Activated CD4-positive, alpha-beta T cell treated with anti-CD3 and anti-CD28 coated beads, Interleukin-2, amount 10 ng/mL, durations not matched to agents 24 days and 14 days (primary cell): Measurements from ENCODE around the gene CES2. TPM values are rescaled to one million over a fixed set of nuclear protein-coding genes. Genes with fewer than 3 reads are reported as not detected.
"Not testable (repeated sequence)": the region's sequence is repeated elsewhere in the genome, so short reads cannot be mapped to it uniquely, and the experiment has no call there.

Experiments used
- DNase-seq: peaks from one replicate; pipeline ENCODE4 v3.0.0; 2022
- H3K27ac Mint-ChIP-seq: one replicate; pipeline ENCODE4 v1.8.0; 2022; ENCODE audit warnings: mild to moderate bottlenecking, mixed read lengths
- H3K27me3 Mint-ChIP-seq: one replicate; pipeline ENCODE4 v1.8.0; 2022; ENCODE audit warnings: mixed read lengths
- H3K36me3 Mint-ChIP-seq: one replicate; pipeline ENCODE4 v1.8.0; 2022; ENCODE audit warnings: low read depth, mild to moderate bottlenecking, mixed read lengths
- H3K4me1 Mint-ChIP-seq: one replicate; pipeline ENCODE4 v1.8.0; 2021; ENCODE audit warnings: mixed read lengths
- H3K4me3 Mint-ChIP-seq: one replicate; pipeline ENCODE4 v1.8.0; 2022; ENCODE audit warnings: mild to moderate bottlenecking, moderate library complexity, mixed read lengths
- H3K9me3 Mint-ChIP-seq: one replicate; pipeline ENCODE4 v1.8.0; 2021; ENCODE audit warnings: mixed read lengths
- intact Hi-C: fragments of 100-400 bp; cut with micrococcal nuclease; formaldehyde crosslinking; loops from one replicate; pipeline ENCODE4 v1.15.1; 2023
- total RNA-seq: library from RNA; stranded (reverse); gene quantifications from 2 replicates; pipeline ENCODE4 v1.2.3, GENCODE V29; 2022

CES2 gene
- total RNA-seq, 1 donor from 2014 or later = 33.6 TPM

GRCh38 chr16:66927918-66928649 lies 7.2 kb upstream of the CES2 start:
- H3K9me3 Mint-ChIP-seq = no peaks in the 10 kb centered on the region
- intact Hi-C loops = loop anchor here (1.0 to 5.0 kb wide), 2 partner anchors 33 to 46 kb away; partner anchors contain the start of gene PDP2
- H3K4me3 Mint-ChIP-seq = no peak overlapping the region
- DNase-seq = no peak
- peaks cover 16% of the 10 kb centered on the region for H3K36me3 Mint-ChIP-seq
- peak overlapping the region; percentile 76 for H3K27ac Mint-ChIP-seq
- H3K27me3 Mint-ChIP-seq = peaks cover 26% of the 10 kb centered on the region
- H3K4me1 Mint-ChIP-seq = peaks cover 38% of the 10 kb centered on the region

- H3K36me3 Mint-ChIP-seq = peaks cover 24% of the 10 kb centered on the region
- H3K9me3 Mint-ChIP-seq = no peaks in the 10 kb centered on the region
- peak overlapping the region; percentile 29 for H3K27ac Mint-ChIP-seq
- intact Hi-C loops = loop anchor here (1.0 to 5.0 kb wide), 2 partner anchors 34 to 47 kb away; partner anchors contain the start of gene PDP2
- peak; percentile 81 for DNase-seq
- H3K4me1 Mint-ChIP-seq = peaks cover 41% of the 10 kb centered on the region
- H3K27me3 Mint-ChIP-seq = peaks cover 19% of the 10 kb centered on the region
- no peak overlapping the region for H3K4me3 Mint-ChIP-seq
Measured at GRCh38 chr16:66928702-66929388, 6.5 kb upstream of the CES2 start.

- DNase-seq = no peak
- peaks cover 12% of the 10 kb centered on the region for H3K27me3 Mint-ChIP-seq
- H3K36me3 Mint-ChIP-seq = peaks cover 27% of the 10 kb centered on the region
- intact Hi-C loops = no loop called here
- no peaks in the 10 kb centered on the region for H3K9me3 Mint-ChIP-seq
- peak overlapping the region; percentile 6 for H3K27ac Mint-ChIP-seq
- peaks cover 44% of the 10 kb centered on the region for H3K4me1 Mint-ChIP-seq
- no peak overlapping the region for H3K4me3 Mint-ChIP-seq
Measured at GRCh38 chr16:66930189-66930588, 5.1 kb upstream of the CES2 start.

GRCh38 chr16:66931665-66932064 lies 3.7 kb upstream of the CES2 start:
- H3K27me3 Mint-ChIP-seq = no peaks in the 10 kb centered on the region
- peaks cover 48% of the 10 kb centered on the region for H3K4me1 Mint-ChIP-seq
- intact Hi-C loops = no loop called here
- no peak for DNase-seq
- no peaks in the 10 kb centered on the region for H3K9me3 Mint-ChIP-seq
- H3K36me3 Mint-ChIP-seq = peaks cover 32% of the 10 kb centered on the region
- H3K4me3 Mint-ChIP-seq = peak overlapping the region; percentile 69
- H3K27ac Mint-ChIP-seq = no peak overlapping the region

- H3K27ac Mint-ChIP-seq = peak overlapping the region; percentile 34
- H3K36me3 Mint-ChIP-seq = peaks cover 33% of the 10 kb centered on the region
- peaks cover 50% of the 10 kb centered on the region for H3K4me1 Mint-ChIP-seq
- intact Hi-C loops = no loop called here
- H3K9me3 Mint-ChIP-seq = no peaks in the 10 kb centered on the region
- peak overlapping the region; percentile 99 for H3K4me3 Mint-ChIP-seq
- no peaks in the 10 kb centered on the region for H3K27me3 Mint-ChIP-seq
- DNase-seq = no peak
Measured at GRCh38 chr16:66932076-66932475, 3.2 kb upstream of the CES2 start.

GRCh38 chr16:66933776-66934137 lies 1.6 kb upstream of the CES2 start:
- peaks cover 40% of the 10 kb centered on the region for H3K36me3 Mint-ChIP-seq
- peak overlapping the region; percentile 99 for H3K4me3 Mint-ChIP-seq
- intact Hi-C loops = loop anchor here (2.0 kb wide), 1 partner anchor 103 kb away; the partner anchor contains the start of gene NAE1
- peak overlapping the region; percentile 98 for H3K27ac Mint-ChIP-seq
- H3K4me1 Mint-ChIP-seq = peaks cover 43% of the 10 kb centered on the region
- no peaks in the 10 kb centered on the region for H3K27me3 Mint-ChIP-seq
- DNase-seq = no peak
- H3K9me3 Mint-ChIP-seq = no peaks in the 10 kb centered on the region

- Mint-ChIP-seq H3K4me1 (peaks cover 43% of the 10 kb centered on the region), H3K36me3 (peaks cover 43% of the 10 kb centered on the region), H3K9me3 (no peaks in the 10 kb centered on the region), H3K27ac (peak within 1 kb of the TSS; percentile 98), H3K27me3 (no peaks in the 10 kb centered on the region), H3K4me3 (peak within 1 kb of the TSS; percentile 99)
- intact Hi-C loops = loop anchor here (2.0 kb wide), 1 partner anchor 103 kb away; the partner anchor contains the start of gene NAE1
- peak; percentile 98 for DNase-seq
Measured at GRCh38 chr16:66934138-66934838, 1.0 kb upstream of the CES2 start, which contains the start of gene CIAO2B. TSS of gene CIAO2B (minus strand) at chr16:66934402. CDS start at chr16:66934364, 38 bp downstream.

- peak overlapping the region; percentile 99 for H3K4me3 Mint-ChIP-seq
- intact Hi-C loops = loop anchor here (2.0 kb wide), 1 partner anchor 104 kb away; the partner anchor contains the start of gene NAE1
- H3K9me3 Mint-ChIP-seq, H3K27me3 Mint-ChIP-seq, DNase-seq: not testable (repeated sequence)
- peak overlapping the region; percentile 98 for H3K27ac Mint-ChIP-seq
- H3K36me3 Mint-ChIP-seq = peaks cover 45% of the 10 kb centered on the region
- H3K4me1 Mint-ChIP-seq = peaks cover 43% of the 10 kb centered on the region
Measured at GRCh38 chr16:66934839-66935313, 440 bp upstream of the CES2 start.

- intact Hi-C loops = no loop called here
- no peak for DNase-seq
- H3K36me3 Mint-ChIP-seq = peaks cover 47% of the 10 kb centered on the region
- peaks cover 43% of the 10 kb centered on the region for H3K4me1 Mint-ChIP-seq
- peak overlapping the region; percentile 53 for H3K27ac Mint-ChIP-seq
- H3K9me3 Mint-ChIP-seq = no peaks in the 10 kb centered on the region
- no peaks in the 10 kb centered on the region for H3K27me3 Mint-ChIP-seq
- peak overlapping the region; percentile 99 for H3K4me3 Mint-ChIP-seq
Measured at GRCh38 chr16:66936462-66936861, 1.1 kb downstream of the CES2 start.

GRCh38 chr16:66936889-66937554 lies 1.7 kb downstream of the CES2 start:
- Mint-ChIP-seq H3K9me3 (no peaks in the 10 kb centered on the region), H3K4me3 (peak overlapping the region; percentile 99), H3K27ac (peak overlapping the region; percentile 53), H3K4me1 (peaks cover 40% of the 10 kb centered on the region), H3K36me3 (peaks cover 46% of the 10 kb centered on the region), H3K27me3 (no peaks in the 10 kb centered on the region)
- no peak for DNase-seq
- intact Hi-C loops = no loop called here

GRCh38 chr16:66937725-66938337 lies 2.5 kb downstream of the CES2 start:
- DNase-seq = no peak
- Mint-ChIP-seq H3K27ac (no peak overlapping the region), H3K9me3 (no peaks in the 10 kb centered on the region), H3K4me1 (peaks cover 34% of the 10 kb centered on the region), H3K4me3 (no peak overlapping the region), H3K36me3 (peaks cover 47% of the 10 kb centered on the region), H3K27me3 (no peaks in the 10 kb centered on the region)
- intact Hi-C loops = no loop called here

- Mint-ChIP-seq H3K4me3 (no peak overlapping the region), H3K27ac (no peak overlapping the region), H3K27me3 (no peaks in the 10 kb centered on the region), H3K36me3 (peaks cover 36% of the 10 kb centered on the region), H3K9me3 (no peaks in the 10 kb centered on the region), H3K4me1 (peaks cover 21% of the 10 kb centered on the region)
- intact Hi-C loops = no loop called here
- no peak for DNase-seq
Measured at GRCh38 chr16:66939366-66939765, 4.0 kb downstream of the CES2 start.

GRCh38 chr16:66940236-66940635 lies 4.9 kb downstream of the CES2 start:
- no peak for DNase-seq
- intact Hi-C loops = no loop called here
- H3K9me3 Mint-ChIP-seq = no peaks in the 10 kb centered on the region
- H3K4me3 Mint-ChIP-seq = no peak overlapping the region
- H3K36me3 Mint-ChIP-seq = peaks cover 36% of the 10 kb centered on the region
- H3K27ac Mint-ChIP-seq = no peak overlapping the region
- H3K4me1 Mint-ChIP-seq = peaks cover 18% of the 10 kb centered on the region
- H3K27me3 Mint-ChIP-seq = no peaks in the 10 kb centered on the region
